LHCN-M2 (cell line): ENCODE results near the gene INPPL1. TPM values are rescaled to one million over a fixed set of nuclear protein-coding genes. Genes with fewer than 3 reads are reported as not detected.
"Not testable (repeated sequence)": the region's sequence is repeated elsewhere in the genome, so short reads cannot be mapped to it uniquely, and the experiment has no call there.

Experiments
- DNase-seq: peaks from one replicate; pipeline ENCODE4 v3.0.0-alpha.2; 2012; ENCODE audit warnings: low read depth
- polyA plus RNA-seq: library from polyadenylated mRNA; unstranded; fragments of >200 nt; gene quantifications from one replicate; pipeline ENCODE4 v1.2.1, GENCODE V29; 2012; ENCODE audit warnings: missing spikeins
- total RNA-seq: library from RNA; depleted of rRNA; stranded (reverse); fragments of >200 nt; gene quantifications from 2 replicates; pipeline ENCODE4 v1.2.3, GENCODE V29; 2014; rRNA removed

The INPPL1 gene
- total RNA-seq: 72.8 and 140 TPM in 2 replicates
- polyA plus RNA-seq: 62.4 TPM

- DNase-seq: peak; percentile 26
Observed at GRCh38 chr11:72224564-72225410, at the start of gene INPPL1. Gene INPPL1, plus strand, starts transcription at chr11:72224767. Its CDS starts 218 bp downstream, at chr11:72224985.

GRCh38 chr11:72177656-72178055 lies 46.9 kb upstream of the INPPL1 start:
- no peak for DNase-seq

GRCh38 chr11:72179049-72179803 lies 45.3 kb upstream of the INPPL1 start:
- no peak for DNase-seq

- DNase-seq: no peak
Observed at GRCh38 chr11:72179804-72180396, 44.7 kb upstream of the INPPL1 start.

- not testable (repeated sequence) for DNase-seq
Observed at GRCh38 chr11:72180892-72181552, 43.5 kb upstream of the INPPL1 start.

GRCh38 chr11:72181553-72181958 lies 43.0 kb upstream of the INPPL1 start:
- DNase-seq: not testable (repeated sequence)

GRCh38 chr11:72188267-72188666 lies 36.3 kb upstream of the INPPL1 start:
- DNase-seq: no peak

- no peak for DNase-seq
Observed at GRCh38 chr11:72189455-72190250, 34.9 kb upstream of the INPPL1 start.

- DNase-seq: peak; percentile 3
Observed at GRCh38 chr11:72190631-72191071, 33.9 kb upstream of the INPPL1 start.

GRCh38 chr11:72191961-72192381 lies 32.6 kb upstream of the INPPL1 start, which contains the start of gene FOLR1:
Gene FOLR1, plus strand, starts transcription at chr11:72192140. Its CDS starts 34 bp downstream, at chr11:72192174.
- peak; percentile 12 for DNase-seq

GRCh38 chr11:72195518-72196270 lies 28.9 kb upstream of the INPPL1 start:
- no peak for DNase-seq

GRCh38 chr11:72201445-72201844 lies 23.1 kb upstream of the INPPL1 start:
- DNase-seq: not testable (repeated sequence)

GRCh38 chr11:72202571-72202970 lies 22.0 kb upstream of the INPPL1 start:
- no peak for DNase-seq

GRCh38 chr11:72203163-72203562 lies 21.4 kb upstream of the INPPL1 start:
- no peak for DNase-seq

- no peak for DNase-seq
Observed at GRCh38 chr11:72204886-72205285, 19.7 kb upstream of the INPPL1 start.

- not testable (repeated sequence) for DNase-seq
Observed at GRCh38 chr11:72206794-72207193, 17.8 kb upstream of the INPPL1 start.

GRCh38 chr11:72208281-72208680 lies 16.3 kb upstream of the INPPL1 start:
- DNase-seq: no peak

- DNase-seq: no peak
Observed at GRCh38 chr11:72209101-72209500, 15.5 kb upstream of the INPPL1 start.

GRCh38 chr11:72216638-72217037 lies 7.9 kb upstream of the INPPL1 start, which contains the start of gene FOLR2:
Gene FOLR2, plus strand, starts transcription at chr11:72216794. Its CDS starts 1,791 bp downstream, at chr11:72218585.
- no peak for DNase-seq

- DNase-seq: no peak
Observed at GRCh38 chr11:72217841-72218240, 6.7 kb upstream of the INPPL1 start.
